Measurements from ENCODE around the gene DNAH8. TPM values are rescaled to one million over a fixed set of nuclear protein-coding genes. Genes with fewer than 3 reads are reported as not detected.

The DNAH8 gene, protein sequence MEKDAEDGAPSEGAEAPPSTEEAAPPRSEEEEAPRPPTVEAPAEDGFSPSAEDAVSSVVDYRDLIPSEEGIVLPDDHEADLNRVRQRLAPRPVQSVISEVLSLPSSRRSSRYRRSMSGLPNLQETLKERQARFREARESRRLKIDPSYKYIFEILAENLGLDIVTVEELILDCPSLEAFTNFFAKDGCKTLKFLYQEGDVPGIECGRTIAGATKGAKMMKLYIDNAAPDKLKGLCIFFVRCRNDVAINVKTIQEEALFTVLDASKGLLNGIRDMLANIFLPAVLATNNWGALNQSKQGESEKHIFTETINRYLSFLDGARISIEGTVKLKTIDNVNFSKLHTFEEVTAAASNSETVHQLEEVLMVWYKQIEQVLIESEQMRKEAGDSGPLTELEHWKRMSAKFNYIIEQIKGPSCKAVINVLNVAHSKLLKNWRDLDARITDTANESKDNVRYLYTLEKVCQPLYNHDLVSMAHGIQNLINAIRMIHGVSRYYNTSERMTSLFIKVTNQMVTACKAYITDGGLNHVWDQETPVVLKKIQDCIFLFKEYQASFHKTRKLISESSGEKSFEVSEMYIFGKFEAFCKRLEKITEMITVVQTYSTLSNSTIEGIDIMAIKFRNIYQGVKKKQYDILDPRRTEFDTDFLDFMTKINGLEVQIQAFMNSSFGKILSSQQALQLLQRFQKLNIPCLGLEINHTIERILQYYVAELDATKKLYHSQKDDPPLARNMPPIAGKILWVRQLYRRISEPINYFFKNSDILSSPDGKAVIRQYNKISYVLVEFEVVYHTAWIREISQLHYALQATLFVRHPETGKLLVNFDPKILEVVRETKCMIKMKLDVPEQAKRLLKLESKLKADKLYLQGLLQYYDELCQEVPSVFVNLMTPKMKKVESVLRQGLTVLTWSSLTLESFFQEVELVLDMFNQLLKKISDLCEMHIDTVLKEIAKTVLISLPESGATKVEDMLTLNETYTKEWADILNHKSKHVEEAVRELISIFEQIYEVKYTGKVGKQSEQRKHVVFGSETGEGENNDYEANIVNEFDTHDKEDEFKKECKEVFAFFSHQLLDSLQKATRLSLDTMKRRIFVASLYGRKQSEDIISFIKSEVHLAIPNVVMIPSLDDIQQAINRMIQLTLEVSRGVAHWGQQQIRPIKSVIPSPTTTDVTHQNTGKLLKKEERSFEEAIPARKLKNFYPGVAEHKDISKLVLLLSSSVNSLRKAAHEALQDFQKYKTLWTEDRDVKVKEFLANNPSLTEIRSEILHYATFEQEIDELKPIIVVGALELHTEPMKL (N-terminal part only)
- total RNA-seq, result 0.03 and 0.12 TPM in 2 replicates
- polyA plus RNA-seq, result 0.11 and 0.15 TPM in 2 replicates

DNA sequence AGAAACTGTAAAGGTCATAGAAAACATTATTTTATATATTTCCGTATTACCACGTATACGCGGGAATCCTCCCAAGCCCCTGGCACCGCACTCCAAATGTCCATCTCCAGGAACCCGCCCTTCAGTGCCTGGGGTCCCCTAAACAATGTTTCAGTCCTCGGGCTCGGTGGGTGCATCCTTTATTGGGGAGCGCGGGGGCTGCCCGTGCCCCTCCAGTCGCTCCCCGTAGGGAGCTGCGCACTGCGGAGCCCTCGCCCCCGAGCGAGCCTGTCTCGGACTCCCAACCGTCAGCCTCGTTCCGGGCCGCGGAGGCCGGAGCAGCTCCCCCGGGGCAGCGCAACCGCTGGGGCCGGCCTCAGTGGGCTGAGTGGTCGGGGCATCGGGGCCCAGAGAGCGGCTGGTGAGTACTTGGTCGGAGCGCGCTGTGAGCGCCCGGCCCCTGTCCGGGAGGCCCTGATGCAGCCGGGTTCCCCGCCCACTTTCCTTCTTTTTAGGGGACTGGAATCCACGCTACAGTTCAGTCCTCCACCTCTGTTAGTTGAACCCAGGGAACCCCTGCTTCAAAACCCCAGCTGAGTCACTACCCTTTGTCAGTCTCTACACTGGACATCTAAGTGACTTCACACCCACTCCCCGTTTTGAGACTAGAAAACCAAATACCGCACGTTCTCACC is at the start of gene DNAH8:
TSS of gene DNAH8 (plus strand) at position 296 of the 674 bp plus-strand sequence. CDS start 7,499 bp downstream, outside the sequence.
- H3K4me1 ChIP-seq (ENCODE audit: insufficient read depth), result no peaks in the 10 kb centered on the region
- H3K27me3 ChIP-seq, result no peaks in the 10 kb centered on the region
- H3K9me3 ChIP-seq (ENCODE audit: low read depth), result no peaks in the 10 kb centered on the region
- no peak for DNase-seq (ENCODE audit: low spot score)
- 93% methylated on average over 35 of the region's 44 CpGs for WGBS (ENCODE audit: low lambda C conversion rate, missing lambda C conversion rate)
- H4K20me1 ChIP-seq (ENCODE audit: insufficient read depth, poor library complexity, severe bottlenecking), result no peaks in the 10 kb centered on the region
- H3K4me2 ChIP-seq, result no peak within 1 kb of the TSS
- no peak within 1 kb of the TSS for H3K27ac ChIP-seq
- H3K36me3 ChIP-seq (replicated peaks; ENCODE audit: insufficient read depth, low read depth), result no peaks in the 10 kb centered on the region
- no peaks in the 10 kb centered on the region for H3K79me2 ChIP-seq
- TF ChIP-seq, protein P1, sequence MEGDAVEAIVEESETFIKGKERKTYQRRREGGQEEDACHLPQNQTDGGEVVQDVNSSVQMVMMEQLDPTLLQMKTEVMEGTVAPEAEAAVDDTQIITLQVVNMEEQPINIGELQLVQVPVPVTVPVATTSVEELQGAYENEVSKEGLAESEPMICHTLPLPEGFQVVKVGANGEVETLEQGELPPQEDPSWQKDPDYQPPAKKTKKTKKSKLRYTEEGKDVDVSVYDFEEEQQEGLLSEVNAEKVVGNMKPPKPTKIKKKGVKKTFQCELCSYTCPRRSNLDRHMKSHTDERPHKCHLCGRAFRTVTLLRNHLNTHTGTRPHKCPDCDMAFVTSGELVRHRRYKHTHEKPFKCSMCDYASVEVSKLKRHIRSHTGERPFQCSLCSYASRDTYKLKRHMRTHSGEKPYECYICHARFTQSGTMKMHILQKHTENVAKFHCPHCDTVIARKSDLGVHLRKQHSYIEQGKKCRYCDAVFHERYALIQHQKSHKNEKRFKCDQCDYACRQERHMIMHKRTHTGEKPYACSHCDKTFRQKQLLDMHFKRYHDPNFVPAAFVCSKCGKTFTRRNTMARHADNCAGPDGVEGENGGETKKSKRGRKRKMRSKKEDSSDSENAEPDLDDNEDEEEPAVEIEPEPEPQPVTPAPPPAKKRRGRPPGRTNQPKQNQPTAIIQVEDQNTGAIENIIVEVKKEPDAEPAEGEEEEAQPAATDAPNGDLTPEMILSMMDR (IDR thresholded peaks at IDR 0.05; ENCODE audit: poor library complexity), result no peak
- TF ChIP-seq EZH2phosphoT487 (IDR thresholded peaks at IDR 0.05; ENCODE audit: low read depth, severe bottlenecking, unreplicated experiment), result no peak
- no peak for TF ChIP-seq EZH2 (IDR thresholded peaks at IDR 0.05; ENCODE audit: borderline replicate concordance)
- H2AFZ ChIP-seq, result no peak within 1 kb of the TSS
- H3K4me3 ChIP-seq, result no peak within 1 kb of the TSS
- no peaks in the 10 kb centered on the region for H3K9me2 ChIP-seq (replicated peaks; ENCODE audit: insufficient read depth)

DNA sequence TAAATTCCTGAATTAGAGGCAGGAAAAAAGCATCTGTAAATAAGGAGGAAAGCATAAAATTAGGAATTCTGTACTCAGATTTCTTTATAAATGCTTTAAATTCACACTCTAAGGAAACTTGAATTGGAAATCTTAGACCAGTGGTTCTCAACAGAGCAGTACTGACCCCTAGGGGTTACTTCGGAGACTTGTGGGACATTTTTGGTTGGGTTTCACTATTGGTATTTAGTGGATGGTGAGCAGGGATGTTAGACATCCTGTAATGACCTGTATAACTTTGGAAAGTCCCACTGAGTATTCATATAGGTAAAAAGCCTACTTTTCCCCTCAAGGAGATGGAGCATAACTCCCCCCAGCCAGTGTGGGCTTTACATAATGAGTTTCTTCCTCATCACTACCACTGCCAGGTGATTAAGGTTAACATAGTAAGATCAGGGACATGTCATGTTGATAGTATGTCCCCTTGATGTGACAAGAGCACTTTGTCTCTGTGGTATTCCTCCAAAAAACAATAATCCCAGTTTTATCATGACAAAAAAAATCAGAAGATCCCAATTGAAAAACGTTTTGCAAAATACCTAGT is 43.1 kb upstream of the DNAH8 start:
- H3K36me3 ChIP-seq (replicated peaks; ENCODE audit: insufficient read depth, low read depth), result peaks cover 6% of the 10 kb centered on the region
- H3K9me2 ChIP-seq (replicated peaks; ENCODE audit: insufficient read depth), result no peaks in the 10 kb centered on the region
- H4K20me1 ChIP-seq (ENCODE audit: insufficient read depth, poor library complexity, severe bottlenecking), result no peaks in the 10 kb centered on the region
- no peak overlapping the region for H3K4me3 ChIP-seq
- peak; percentile 78 for DNase-seq (ENCODE audit: low spot score)
- no peaks in the 10 kb centered on the region for H3K4me1 ChIP-seq (ENCODE audit: insufficient read depth)
- no peak for TF ChIP-seq EZH2 (IDR thresholded peaks at IDR 0.05; ENCODE audit: borderline replicate concordance)
- TF ChIP-seq, protein P1 (IDR thresholded peaks at IDR 0.05; ENCODE audit: poor library complexity), result peak; percentile 76
- no peaks in the 10 kb centered on the region for H3K79me2 ChIP-seq
- no peak overlapping the region for H3K27ac ChIP-seq
- no peaks in the 10 kb centered on the region for H3K9me3 ChIP-seq (ENCODE audit: low read depth)
- H3K27me3 ChIP-seq, result no peaks in the 10 kb centered on the region
- no peak overlapping the region for H2AFZ ChIP-seq
- 5% methylated on average over 2 of the region's 2 CpGs for WGBS (ENCODE audit: low lambda C conversion rate, missing lambda C conversion rate)
- H3K4me2 ChIP-seq, result no peak overlapping the region
